GM12874 (cell line): ENCODE data around the gene B3GNT3.

Experiments used
- TF ChIP-seq, protein P1 (sequence below): IDR thresholded peaks from 2 replicates; pipeline ENCODE4 v1.5.1; 2011; ENCODE audit warnings: low read depth, mild to moderate bottlenecking, control low read depth, low read length, moderate library complexity; ENCODE audit not compliant: insufficient read depth

B3GNT3 gene

DNA sequence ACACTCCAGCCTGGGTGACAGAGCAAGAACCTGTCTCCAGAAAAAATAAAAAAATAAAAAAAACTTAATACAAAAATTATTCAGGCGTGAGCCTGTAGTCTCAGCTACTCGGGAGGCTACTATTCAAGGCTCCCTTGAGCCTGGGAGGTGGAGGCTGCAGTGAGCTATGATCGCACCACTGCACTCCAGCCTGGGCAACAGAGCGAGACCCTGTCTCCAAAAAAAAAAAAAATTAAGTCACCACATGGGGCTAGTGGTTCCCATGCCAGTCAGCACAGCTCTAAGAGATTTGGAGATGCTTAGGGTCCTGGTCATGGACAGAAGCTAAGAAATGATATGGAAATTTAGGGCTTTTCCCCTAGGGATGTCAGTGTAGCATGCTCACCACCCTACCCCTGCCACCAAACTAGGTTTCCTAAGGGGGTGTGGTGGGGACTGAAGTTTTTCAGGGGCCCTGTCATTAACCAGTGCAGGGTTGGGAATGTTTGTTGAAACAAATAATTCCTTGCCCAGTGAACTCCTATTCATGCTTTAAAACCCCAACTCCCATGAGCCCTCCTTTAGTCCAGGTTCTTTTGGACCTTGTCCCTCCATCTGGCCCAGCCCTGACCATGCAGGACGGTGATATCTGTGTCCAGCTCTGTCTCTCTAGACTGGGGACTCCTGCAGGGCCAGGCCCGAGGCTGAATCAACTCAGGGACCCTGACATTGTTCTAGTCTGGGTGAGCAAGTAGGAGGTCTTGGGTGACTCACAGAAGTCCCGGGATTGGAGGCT lies 41.9 kb upstream of the B3GNT3 start:
- TF ChIP-seq, protein P1, sequence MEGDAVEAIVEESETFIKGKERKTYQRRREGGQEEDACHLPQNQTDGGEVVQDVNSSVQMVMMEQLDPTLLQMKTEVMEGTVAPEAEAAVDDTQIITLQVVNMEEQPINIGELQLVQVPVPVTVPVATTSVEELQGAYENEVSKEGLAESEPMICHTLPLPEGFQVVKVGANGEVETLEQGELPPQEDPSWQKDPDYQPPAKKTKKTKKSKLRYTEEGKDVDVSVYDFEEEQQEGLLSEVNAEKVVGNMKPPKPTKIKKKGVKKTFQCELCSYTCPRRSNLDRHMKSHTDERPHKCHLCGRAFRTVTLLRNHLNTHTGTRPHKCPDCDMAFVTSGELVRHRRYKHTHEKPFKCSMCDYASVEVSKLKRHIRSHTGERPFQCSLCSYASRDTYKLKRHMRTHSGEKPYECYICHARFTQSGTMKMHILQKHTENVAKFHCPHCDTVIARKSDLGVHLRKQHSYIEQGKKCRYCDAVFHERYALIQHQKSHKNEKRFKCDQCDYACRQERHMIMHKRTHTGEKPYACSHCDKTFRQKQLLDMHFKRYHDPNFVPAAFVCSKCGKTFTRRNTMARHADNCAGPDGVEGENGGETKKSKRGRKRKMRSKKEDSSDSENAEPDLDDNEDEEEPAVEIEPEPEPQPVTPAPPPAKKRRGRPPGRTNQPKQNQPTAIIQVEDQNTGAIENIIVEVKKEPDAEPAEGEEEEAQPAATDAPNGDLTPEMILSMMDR: no peak

DNA sequence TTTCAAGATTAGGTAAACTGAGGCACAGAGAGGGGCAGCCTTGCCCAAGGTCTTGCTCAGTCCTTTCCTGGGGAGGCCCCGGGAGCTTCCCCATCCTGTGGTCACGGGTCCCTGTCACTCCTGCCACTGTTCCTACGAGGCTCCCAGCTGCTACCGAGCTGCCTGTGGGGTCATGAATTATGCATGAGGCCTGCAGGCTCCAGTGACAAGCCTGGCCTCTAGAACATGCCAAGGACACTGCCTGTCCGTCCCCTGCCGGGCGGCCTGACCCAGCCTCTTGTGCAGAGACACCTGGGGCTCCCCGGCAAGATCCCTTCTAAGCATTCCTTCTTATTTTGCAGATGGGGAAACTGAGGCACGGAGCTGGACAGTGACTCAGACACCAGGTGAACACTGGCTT lies 41.0 kb upstream of the B3GNT3 start:
- TF ChIP-seq, protein P1: no peak

DNA sequence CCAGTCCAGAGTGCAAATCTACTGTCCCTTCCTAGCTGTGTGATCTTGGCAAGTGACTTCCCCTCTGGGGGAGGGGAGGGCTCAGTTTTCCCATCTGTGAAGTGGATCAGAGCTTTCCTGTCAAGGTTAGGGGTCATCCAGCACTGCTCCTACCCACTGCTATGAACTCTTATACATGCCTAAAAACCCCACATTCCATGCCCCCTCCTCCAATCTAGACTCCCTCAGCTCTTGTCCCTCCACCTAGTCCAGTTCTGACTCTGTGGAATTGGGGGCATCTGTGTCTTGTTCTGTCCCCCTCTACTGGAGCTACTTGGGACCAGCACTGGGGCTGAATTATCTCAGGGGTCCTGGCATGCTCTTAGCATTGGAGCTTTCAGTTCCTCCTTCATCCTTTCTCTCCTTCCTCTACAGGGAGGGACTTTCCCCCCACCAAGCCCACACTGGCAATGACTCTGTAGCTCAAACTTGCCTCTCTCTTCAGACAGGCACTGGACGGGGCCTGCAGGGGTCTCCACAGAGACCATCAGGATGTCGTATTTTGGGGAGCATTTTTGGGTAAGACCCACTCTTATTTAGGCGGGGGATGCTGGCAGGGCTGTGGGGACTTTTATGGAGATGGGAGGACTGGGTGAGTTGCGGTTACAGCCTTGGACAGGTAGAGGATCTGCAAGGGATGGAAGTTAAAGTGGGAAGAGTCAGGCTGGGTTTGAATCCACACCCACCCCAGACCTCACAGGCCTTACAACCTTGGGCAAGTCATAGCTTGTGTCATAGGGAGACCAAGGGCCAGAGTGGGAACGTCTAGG lies 40.1 kb upstream of the B3GNT3 start:
- TF ChIP-seq, protein P1: peak; percentile 61

DNA sequence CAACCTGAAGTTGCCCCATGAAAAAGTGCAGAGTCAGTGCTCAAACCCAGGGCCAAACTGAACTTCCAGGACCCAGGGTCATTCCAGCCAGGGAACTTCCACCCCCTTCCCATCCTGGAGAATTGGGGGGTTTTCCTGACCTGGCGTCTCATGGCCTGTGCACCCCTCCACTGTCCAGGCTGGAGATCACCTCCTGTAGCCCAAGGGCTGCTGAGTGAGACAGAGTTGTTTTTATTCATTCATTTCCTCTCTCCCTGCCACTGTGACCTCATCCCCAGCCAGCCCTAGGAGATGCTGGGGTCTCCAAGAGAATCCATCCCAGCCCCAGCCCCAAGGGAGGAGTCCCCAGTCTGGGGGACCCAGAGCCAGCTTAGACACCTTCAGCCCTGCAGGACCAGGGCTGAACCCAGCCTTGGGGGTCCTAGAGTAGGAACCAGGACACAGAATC lies 39.5 kb upstream of the B3GNT3 start:
- TF ChIP-seq, protein P1: no peak

DNA sequence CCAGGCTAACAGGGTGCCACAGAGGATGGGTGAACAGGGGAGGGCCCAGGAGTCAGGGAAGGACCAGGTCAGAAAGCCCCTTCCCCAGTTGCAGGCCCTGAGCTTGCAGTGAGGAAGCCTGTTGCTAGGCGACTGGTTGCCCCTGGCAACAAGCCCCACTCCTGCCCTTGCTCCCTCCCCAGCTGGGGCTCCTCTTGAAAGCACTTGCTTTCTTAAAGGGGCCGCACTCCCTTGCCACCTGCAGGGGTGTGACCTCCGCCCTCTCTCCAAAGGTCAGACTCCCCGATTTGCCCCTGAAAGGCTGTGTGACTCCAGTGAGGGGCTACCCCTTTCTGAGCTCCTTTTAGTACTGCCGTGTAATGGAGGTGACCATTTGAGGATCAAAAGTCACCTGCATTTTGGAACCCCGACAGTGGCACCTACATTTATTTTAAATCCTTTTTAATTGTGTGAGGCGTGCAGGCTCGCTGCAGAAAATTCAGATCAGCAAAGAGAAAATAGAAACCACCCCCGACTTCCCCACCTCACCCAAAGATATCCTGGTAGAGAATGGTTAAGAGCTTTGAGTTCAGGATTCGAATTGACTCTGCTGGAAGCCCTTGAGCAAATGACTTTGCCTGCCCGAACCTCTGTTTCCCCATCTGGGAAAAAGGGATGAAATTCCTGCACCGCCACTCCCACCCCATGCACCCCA lies 38.8 kb upstream of the B3GNT3 start:
- TF ChIP-seq, protein P1: no peak

DNA sequence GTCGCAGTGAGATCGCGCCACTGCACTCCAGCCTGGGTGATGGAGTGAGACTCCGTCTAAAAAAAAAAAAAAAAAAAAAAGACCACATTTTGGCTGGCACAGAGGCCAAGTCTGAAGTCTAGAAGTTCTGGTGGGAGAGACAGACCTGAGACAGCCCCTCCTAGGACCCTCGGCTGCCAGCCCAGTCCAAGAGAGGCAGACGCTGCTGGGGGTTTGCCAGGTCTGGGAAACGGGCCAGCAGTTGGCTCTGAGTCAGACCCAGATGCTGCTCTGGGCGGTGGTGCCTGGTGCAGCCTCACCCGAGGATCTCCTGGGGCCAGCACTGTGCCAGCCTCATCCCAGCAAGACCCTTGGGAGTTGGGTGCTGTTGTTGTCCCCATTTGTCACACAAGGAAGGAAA lies 37.8 kb upstream of the B3GNT3 start:
- TF ChIP-seq, protein P1: no peak

DNA sequence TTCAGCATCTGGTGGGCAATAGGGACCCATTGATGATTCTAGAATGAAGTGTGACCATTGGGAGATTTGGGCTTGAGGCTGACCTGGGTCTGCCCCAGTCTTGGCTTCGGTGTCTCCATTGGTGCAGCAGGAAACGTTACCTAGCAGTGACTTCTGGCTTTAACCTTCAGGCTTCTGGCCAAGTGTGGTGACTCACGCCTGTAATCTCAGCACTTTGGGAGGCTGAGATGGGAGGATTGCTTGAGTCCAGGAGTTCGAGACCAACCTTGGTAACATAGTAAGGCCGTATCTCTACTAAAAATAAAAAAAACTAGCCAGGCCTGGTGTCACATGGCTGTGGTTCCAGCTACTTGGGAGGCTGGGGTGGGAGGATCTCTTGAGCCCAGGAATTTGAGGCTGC lies 36.4 kb upstream of the B3GNT3 start:
- TF ChIP-seq, protein P1: no peak
